ENCODE data around the gene PRRC2C. TPM values are rescaled to one million over a fixed set of nuclear protein-coding genes. Genes with fewer than 3 reads are reported as not detected.
A peak's percentile ranks its signal among the peaks of the same experiment; 100 is the strongest.
"Not testable (repeated sequence)": the region's sequence is repeated elsewhere in the genome, so short reads cannot be mapped to it uniquely, and the experiment has no call there.

The PRRC2C gene
- total RNA-seq (100 to 1,000 TPM; 114 to 128 TPM), polyA plus RNA-seq (ENCODE audit: insufficient read depth, low read depth, low replicate concordance) (67.0 TPM)
- long read RNA-seq, donor 1, partial matches to known transcripts = 39 of 44 reads
- long read RNA-seq, donor 1, other reads (novel, unspliced or antisense) = 0 of 44 reads
- long read RNA-seq, donor 2, partial matches to known transcripts = 107 of 107 reads
- long read RNA-seq, donor 2, other reads (novel, unspliced or antisense) = 0 of 107 reads

GRCh38 chr1:171485375-171486047, at the start of gene PRRC2C:
PRRC2C (plus strand) TSS chr1:171485530; CDS start chr1:171512089, 26,559 bp downstream.
- intact Hi-C loops (cut with DNase I; ENCODE audit: low total_unique reads) = no loop called here
- Histone ChIP-seq H3K27ac (peak within 1 kb of the TSS; percentile 99 to 100), H3K4me3 (peak within 1 kb of the TSS; percentile 85 to 100), H3K4me1 (peaks cover 18% of the 10 kb centered on the region), H3K9me3 (no peaks in the 10 kb centered on the region), H3K27me3 (no peaks in the 10 kb centered on the region), H3K36me3 (ENCODE audit: low read depth, missing control alignments) (no peaks in the 10 kb centered on the region)
- TF ChIP-seq CTCF (IDR thresholded peaks at IDR 0.05) (peak; percentile 72 to 95 (median 93)), POLR2A (IDR thresholded peaks at IDR 0.05) (peak; percentile 69)
- DNase-seq = peak; percentile 99
- 0 to 1% methylated on average over 25 to 50 of the region's 50 CpGs for WGBS, 2 donors

GRCh38 chr1:171438441-171438840, 46.9 kb upstream of the PRRC2C start:
- 58 to 76% methylated on average over 2 of the region's 2 CpGs for WGBS, 2 donors
- intact Hi-C loops (cut with DNase I; ENCODE audit: low total_unique reads) = no loop called here
- no peak overlapping the region for H3K4me3 ChIP-seq
- TF ChIP-seq CTCF (IDR thresholded peaks at IDR 0.05) (no peak), POLR2A (IDR thresholded peaks at IDR 0.05) (no peak)
- H3K27ac ChIP-seq = no peak overlapping the region
- H3K27me3 ChIP-seq = no peaks in the 10 kb centered on the region
- H3K9me3 ChIP-seq = no peaks in the 10 kb centered on the region
- no peaks in the 10 kb centered on the region for H3K4me1 ChIP-seq
- DNase-seq = no peak
- no peaks in the 10 kb centered on the region for H3K36me3 ChIP-seq (ENCODE audit: low read depth, missing control alignments)

DNA sequence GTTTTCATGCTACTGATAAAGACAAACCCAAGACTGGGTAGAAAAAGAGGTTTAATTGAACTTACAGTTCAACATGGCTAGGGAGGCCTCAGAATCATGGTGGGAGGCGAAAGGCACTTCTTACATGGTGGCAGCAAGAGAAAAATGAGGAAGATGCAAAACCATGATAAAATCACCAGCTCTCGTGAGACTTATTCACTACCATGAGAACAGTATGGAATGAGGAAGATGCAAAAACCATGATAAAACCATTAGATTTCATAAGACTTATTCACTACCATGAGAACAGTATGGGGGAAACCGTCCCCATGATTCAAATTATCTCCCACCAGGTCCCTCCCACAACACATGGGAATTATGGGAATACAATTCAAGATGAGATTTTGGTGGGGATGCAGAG, 45.1 kb upstream of the PRRC2C start:
- H3K4me1 ChIP-seq; H3K4me3 ChIP-seq; DNase-seq; H3K27ac ChIP-seq; H3K9me3 ChIP-seq; H3K27me3 ChIP-seq; intact Hi-C loops (cut with DNase I; ENCODE audit: low total_unique reads); H3K36me3 ChIP-seq (ENCODE audit: low read depth, missing control alignments): not testable (repeated sequence)
- 88 to 90% methylated on average over 3 of the region's 3 CpGs for WGBS, 2 donors

GRCh38 chr1:171441278-171441895, 43.9 kb upstream of the PRRC2C start:
- H3K27ac ChIP-seq; H3K9me3 ChIP-seq; H3K4me1 ChIP-seq; H3K36me3 ChIP-seq (ENCODE audit: low read depth, missing control alignments); H3K27me3 ChIP-seq; DNase-seq; H3K4me3 ChIP-seq; intact Hi-C loops (cut with DNase I; ENCODE audit: low total_unique reads): not testable (repeated sequence)
- WGBS, 2 donors = 83 to 84% methylated on average over 5 of the region's 5 CpGs

DNA sequence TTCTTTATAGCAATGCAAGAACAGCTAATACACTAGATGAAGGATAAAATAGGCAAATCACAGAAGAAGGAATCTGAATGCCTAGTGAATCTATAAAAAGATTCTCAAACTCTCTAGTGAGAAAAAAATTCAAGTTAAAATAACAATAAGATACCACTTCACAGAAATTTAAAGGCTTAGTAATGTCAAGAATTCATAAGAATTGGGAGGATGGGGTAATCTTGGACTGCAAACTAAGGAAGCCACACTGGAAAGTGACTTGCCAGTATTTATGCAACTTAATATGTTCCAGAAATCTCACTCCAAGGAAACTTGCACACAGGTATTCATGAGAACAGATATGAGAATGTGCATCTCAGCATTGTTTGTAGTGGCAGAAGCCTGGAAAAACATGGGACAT, 38.9 kb upstream of the PRRC2C start:
- intact Hi-C loops (cut with DNase I; ENCODE audit: low total_unique reads) = no loop called here
- Histone ChIP-seq H3K27ac (no peak overlapping the region), H3K36me3 (ENCODE audit: low read depth, missing control alignments) (no peaks in the 10 kb centered on the region), H3K27me3 (no peaks in the 10 kb centered on the region), H3K4me1 (no peaks in the 10 kb centered on the region), H3K9me3 (no peaks in the 10 kb centered on the region), H3K4me3 (no peak overlapping the region)
- TF ChIP-seq POLR2A (IDR thresholded peaks at IDR 0.05) (no peak), CTCF (IDR thresholded peaks at IDR 0.05) (no peak)
- no peak for DNase-seq

Data from testis (tissue), 5 donors.